ENCODE measurements around the gene ARHGEF17.

Gene ARHGEF17

DNA sequence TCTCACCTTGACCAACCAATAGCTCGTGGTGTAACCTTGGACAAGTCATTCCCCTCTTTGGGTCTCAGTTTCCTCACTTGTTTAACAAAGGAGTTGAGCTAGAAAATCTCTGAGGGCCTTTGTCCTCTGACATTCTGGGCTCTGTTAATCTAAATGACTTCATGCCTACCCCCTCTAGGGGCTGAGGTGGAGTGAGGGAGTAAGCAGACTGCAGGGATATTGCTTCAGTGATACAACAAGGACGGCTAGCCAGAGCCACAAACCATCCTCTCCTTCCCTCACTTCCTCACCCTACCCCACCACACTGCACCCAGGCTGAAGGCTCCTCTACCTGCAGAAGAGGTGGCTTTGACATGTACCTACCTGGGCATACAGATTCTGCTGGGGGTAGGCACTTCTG, 103.0 kb downstream of the ARHGEF17 start:
- no peak for TF ChIP-seq ZNF274 (IDR thresholded peaks at IDR 0.05; ENCODE audit: low read depth, low read length)
- H3K4me3 ChIP-seq (ENCODE audit: low read length) = no peak overlapping the region

DNA sequence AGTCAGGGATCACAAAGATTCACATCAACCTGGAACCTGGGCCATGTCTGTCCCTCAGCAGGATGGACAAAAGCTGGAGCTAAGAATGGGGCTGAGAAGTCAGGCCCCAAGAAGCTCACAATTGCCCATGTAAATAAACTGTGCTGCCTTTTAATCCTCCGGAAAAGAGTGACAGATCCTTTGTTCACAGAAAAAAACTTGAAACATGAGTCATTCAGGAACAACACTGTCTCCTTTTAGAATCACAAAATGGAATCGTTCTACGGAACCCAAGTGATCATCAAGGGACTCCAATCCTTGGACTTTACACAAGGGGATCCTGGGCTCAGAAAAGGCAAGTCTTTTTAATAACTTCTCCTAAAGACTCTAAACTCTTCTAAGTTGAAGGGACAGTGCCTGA, 104.2 kb downstream of the ARHGEF17 start:
- no peak for TF ChIP-seq ZNF274 (IDR thresholded peaks at IDR 0.05; ENCODE audit: low read depth, low read length)
- H3K4me3 ChIP-seq (ENCODE audit: low read length) = no peak overlapping the region

DNA sequence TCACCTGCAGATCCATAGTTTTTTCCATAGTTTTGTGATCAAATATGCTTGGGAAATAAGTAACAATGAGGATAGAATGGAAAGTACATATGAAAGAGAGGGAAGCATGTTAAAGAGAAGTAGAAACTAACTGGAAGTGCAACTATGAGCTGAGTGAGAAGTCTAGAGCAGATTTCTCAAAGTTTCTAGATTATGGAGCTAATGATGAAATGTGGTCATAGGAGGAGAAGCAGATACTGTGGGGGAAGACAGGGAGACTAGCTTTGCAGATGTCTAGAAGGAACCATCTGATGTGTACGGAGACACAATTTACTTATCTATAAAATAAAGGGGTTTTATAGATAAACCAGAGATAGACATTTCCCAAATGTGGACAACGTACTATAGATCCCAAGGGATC, 105.2 kb downstream of the ARHGEF17 start:
- TF ChIP-seq ZNF274 (IDR thresholded peaks at IDR 0.05; ENCODE audit: low read depth, low read length) = no peak
- H3K4me3 ChIP-seq (ENCODE audit: low read length) = no peak overlapping the region

DNA sequence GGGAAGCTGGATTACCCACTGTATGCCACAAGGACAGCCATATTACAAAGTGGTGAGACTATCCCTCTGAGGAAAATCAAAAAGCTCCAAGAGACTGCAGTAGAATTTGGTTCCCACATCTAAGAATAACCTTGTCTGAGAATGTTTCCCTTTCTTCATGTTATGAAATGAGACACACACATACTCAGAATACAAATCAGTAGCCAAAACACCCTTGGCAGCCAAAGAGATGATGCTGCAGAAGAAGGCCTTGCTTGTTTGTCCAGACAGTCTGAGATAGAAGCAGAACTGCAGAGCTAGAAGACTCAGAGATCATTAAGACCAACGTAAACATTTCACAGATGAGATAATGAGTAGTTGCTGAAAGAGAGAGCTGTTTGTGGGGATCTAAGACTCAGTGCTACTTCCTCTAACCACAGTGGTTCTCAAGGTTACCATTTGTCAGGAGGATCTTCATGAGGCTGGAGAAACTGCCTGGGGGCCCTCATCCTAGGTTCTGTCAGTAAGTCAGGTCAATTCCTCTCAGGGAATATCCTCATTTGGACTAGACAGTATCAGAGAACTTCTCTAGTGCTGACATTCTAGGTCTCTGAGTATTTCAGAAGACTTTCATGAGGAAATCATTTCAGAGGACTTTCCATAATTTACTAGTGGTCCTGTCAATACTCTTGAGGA, 107.0 kb downstream of the ARHGEF17 start:
- TF ChIP-seq ZNF274 (IDR thresholded peaks at IDR 0.05; ENCODE audit: low read depth, low read length) = no peak
- H3K4me3 ChIP-seq (ENCODE audit: low read length) = no peak overlapping the region

DNA sequence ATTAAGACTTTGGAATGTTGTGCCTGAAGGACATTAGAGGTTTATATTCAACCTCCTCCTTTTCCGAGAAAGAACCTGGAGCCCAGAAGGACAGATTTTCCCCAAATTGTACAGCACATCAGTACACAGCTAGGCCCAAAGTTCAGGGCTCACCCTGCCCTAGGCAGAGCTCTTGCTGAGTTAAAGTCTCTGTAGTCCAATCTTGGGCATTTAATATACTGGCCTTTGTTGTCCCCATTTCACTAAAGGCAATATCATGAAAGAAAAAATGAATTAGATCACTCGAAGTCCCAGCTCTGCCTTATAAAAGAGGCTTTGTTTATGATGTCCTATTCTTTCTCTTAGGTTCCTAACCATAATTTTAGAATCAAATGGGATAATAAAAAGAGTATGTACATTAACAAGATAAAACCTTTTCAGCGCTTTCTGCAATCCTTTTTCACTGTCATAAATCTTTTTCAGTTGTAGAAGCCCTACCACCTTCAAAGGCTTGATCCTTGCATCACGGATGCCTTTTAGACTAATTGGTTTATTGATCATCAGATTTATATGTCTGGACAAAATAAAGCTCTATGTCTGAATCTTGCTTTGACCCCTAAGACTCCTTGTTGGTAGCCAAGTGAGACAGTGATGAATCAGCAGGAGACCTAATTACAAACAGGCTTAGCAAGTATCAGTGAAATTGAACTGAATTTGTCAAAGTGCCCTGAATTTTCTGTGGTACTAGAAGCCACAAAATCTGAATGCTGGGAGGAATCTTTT, 108.0 kb downstream of the ARHGEF17 start:
- TF ChIP-seq ZNF274 (IDR thresholded peaks at IDR 0.05; ENCODE audit: low read depth, low read length) = no peak
- no peak overlapping the region for H3K4me3 ChIP-seq (ENCODE audit: low read length)

DNA sequence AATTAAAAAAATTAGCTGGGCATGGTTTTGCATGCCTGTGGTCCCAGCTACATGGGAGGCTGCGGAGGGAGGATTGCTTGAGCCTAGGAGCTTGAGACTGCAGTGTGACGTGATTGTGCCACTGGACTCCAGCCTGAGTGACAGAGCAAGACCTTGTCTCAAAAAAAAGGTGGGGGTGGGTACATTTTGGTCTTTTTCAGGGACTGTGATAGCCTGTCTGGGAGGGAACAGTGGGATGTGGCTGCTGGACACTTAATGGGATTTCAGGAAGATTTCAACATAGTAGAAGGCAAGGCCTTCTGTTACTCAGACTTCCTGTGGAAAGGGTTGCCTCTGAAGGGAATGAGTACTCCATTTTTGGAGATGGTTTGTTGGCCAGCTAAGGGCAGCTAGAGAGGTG, 108.7 kb downstream of the ARHGEF17 start:
- H3K4me3 ChIP-seq (ENCODE audit: low read length) = no peak overlapping the region
- no peak for TF ChIP-seq ZNF274 (IDR thresholded peaks at IDR 0.05; ENCODE audit: low read depth, low read length)

All from GM08714 (cell line).